Astrocyte (in vitro differentiated cells and primary cell): Measurements from ENCODE around the gene VPS35. TPM values are rescaled to one million over a fixed set of nuclear protein-coding genes. Genes with fewer than 3 reads are reported as not detected.

ENCODE experiments used
- DNase-seq: peaks from one replicate; pipeline ENCODE4 v3.0.0-alpha.2; 2010; ENCODE audit warnings: low read depth
- FAIRE-seq: peaks from 2 replicates; lab custom pipeline; 2011; peaks lifted over from hg19 to GRCh38; lab: Jason Lieb, UNC
- H2AFZ ChIP-seq: 2 replicates; pipeline ENCODE4 v1.6.0; 2012; ENCODE audit warnings: low read depth, low read length, inconsistent platforms
- H3K27ac ChIP-seq: 2 replicates; pipeline ENCODE4 v1.5.1; 2011; ENCODE audit warnings: low read depth, low read length, inconsistent platforms
- H3K27me3 ChIP-seq: 2 replicates; pipeline ENCODE4 v1.6.0; 2011; ENCODE audit warnings: low read length, inconsistent platforms; ENCODE audit not compliant: insufficient read depth
- H3K36me3 ChIP-seq: 2 replicates; pipeline ENCODE4 v1.5.1; 2011; ENCODE audit warnings: low read length, inconsistent platforms; ENCODE audit not compliant: insufficient read depth
- H3K4me1 ChIP-seq: 2 replicates; pipeline ENCODE4 v1.5.1; 2011; ENCODE audit warnings: low read length, inconsistent platforms; ENCODE audit not compliant: insufficient read depth
- H3K4me2 ChIP-seq: 2 replicates; pipeline ENCODE4 v1.6.0; 2012; ENCODE audit warnings: low read length, inconsistent platforms
- H3K4me3 ChIP-seq: 2 replicates; pipeline ENCODE4 v1.5.1; 2011; ENCODE audit warnings: low read depth, mild to moderate bottlenecking, low read length, inconsistent platforms; ENCODE audit not compliant: insufficient read depth
- H3K79me2 ChIP-seq: 2 replicates; pipeline ENCODE4 v1.6.0; 2012; ENCODE audit warnings: mild to moderate bottlenecking, low read length, inconsistent platforms; ENCODE audit not compliant: insufficient read depth
- H3K9ac ChIP-seq: 2 replicates; pipeline ENCODE4 v1.6.0; 2012; ENCODE audit warnings: mild to moderate bottlenecking, low read length, inconsistent platforms
- H3K9me3 ChIP-seq: 2 replicates; pipeline ENCODE4 v1.5.1; 2012; ENCODE audit warnings: low read depth, mild to moderate bottlenecking, low read length, inconsistent platforms; ENCODE audit not compliant: insufficient read depth
- H4K20me1 ChIP-seq: 2 replicates; pipeline ENCODE4 v1.6.0; 2012; ENCODE audit warnings: low read length, inconsistent platforms; ENCODE audit not compliant: insufficient read depth
- H3K27ac Mint-ChIP-seq: one replicate; pipeline ENCODE4 v1.8.0; 2021; ENCODE audit warnings: mild to moderate bottlenecking, mixed read lengths; ENCODE audit not compliant: unreplicated experiment
- H3K27me3 Mint-ChIP-seq: one replicate; pipeline ENCODE4 v1.8.0; 2021; ENCODE audit warnings: low read depth, mixed read lengths; ENCODE audit not compliant: unreplicated experiment
- H3K36me3 Mint-ChIP-seq: one replicate; pipeline ENCODE4 v1.8.0; 2021; ENCODE audit warnings: low read depth, mixed read lengths; ENCODE audit not compliant: unreplicated experiment
- H3K4me1 Mint-ChIP-seq: one replicate; pipeline ENCODE4 v1.8.0; 2021; ENCODE audit warnings: low read depth, mixed read lengths; ENCODE audit not compliant: unreplicated experiment
- H3K4me3 Mint-ChIP-seq: one replicate; pipeline ENCODE4 v1.8.0; 2021; ENCODE audit warnings: mild to moderate bottlenecking, moderate library complexity, mixed read lengths; ENCODE audit not compliant: unreplicated experiment
- H3K9me3 Mint-ChIP-seq: one replicate; pipeline ENCODE4 v1.8.0; 2021; ENCODE audit warnings: mild to moderate bottlenecking, mixed read lengths; ENCODE audit not compliant: unreplicated experiment
- EZH2 ChIP-seq: IDR thresholded peaks from 2 replicates; pipeline ENCODE4 v1.6.1; 2012; ENCODE audit warnings: mild to moderate bottlenecking, low read length, inconsistent platforms; ENCODE audit not compliant: insufficient read depth
- total RNA-seq: library from RNA; stranded (reverse); gene quantifications from 2 replicates; pipeline ENCODE4 v1.2.1, GENCODE V29; 2021
- TF ChIP-seq, protein P1 (sequence below): IDR thresholded peaks from 2 replicates; pipeline ENCODE4 v1.5.1; 2011; ENCODE audit warnings: low read depth, mild to moderate bottlenecking, inconsistent platforms, low read length, moderate library complexity; ENCODE audit not compliant: insufficient read depth

VPS35 gene
- total RNA-seq, 1 donor from 2014 or later: 135 TPM

DNA sequence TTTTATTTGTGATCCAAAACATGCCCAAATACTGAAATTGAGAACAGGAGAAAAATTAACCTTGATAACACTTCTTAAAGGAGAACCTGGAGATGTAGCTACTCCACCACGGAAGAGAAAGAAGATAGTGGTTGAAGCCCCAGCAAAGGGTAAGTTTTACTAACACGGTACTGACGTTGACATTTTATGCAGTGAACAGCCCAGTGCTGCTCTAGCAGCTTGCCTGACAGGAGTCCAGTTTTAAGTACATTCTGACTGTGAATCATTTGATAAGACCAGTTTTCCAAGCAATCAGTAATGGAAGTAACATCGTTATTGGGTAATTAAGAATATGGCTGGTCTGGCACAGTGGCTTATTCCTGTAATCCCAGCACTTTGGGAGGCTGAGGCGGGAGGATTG lies 7.0 kb upstream of the VPS35 start:
- Histone ChIP-seq H3K79me2 (peaks cover 19% of the 10 kb centered on the region), H2AFZ (no peak overlapping the region), H3K27me3 (no peaks in the 10 kb centered on the region), H3K4me2 (no peak overlapping the region), H3K4me1 (peaks cover 7% of the 10 kb centered on the region), H3K36me3 (peaks cover 16% of the 10 kb centered on the region), H3K4me3 (no peak overlapping the region), H4K20me1 (peaks cover 8% of the 10 kb centered on the region), H3K27ac (no peak overlapping the region), H3K9ac (no peak overlapping the region), H3K9me3 (no peaks in the 10 kb centered on the region)
- Mint-ChIP-seq H3K27ac (no peak overlapping the region), H3K9me3 (no peaks in the 10 kb centered on the region), H3K4me1 (peaks cover 8% of the 10 kb centered on the region), H3K4me3 (no peak overlapping the region), H3K36me3 (no peaks in the 10 kb centered on the region), H3K27me3 (no peaks in the 10 kb centered on the region)
- TF ChIP-seq, protein P1, sequence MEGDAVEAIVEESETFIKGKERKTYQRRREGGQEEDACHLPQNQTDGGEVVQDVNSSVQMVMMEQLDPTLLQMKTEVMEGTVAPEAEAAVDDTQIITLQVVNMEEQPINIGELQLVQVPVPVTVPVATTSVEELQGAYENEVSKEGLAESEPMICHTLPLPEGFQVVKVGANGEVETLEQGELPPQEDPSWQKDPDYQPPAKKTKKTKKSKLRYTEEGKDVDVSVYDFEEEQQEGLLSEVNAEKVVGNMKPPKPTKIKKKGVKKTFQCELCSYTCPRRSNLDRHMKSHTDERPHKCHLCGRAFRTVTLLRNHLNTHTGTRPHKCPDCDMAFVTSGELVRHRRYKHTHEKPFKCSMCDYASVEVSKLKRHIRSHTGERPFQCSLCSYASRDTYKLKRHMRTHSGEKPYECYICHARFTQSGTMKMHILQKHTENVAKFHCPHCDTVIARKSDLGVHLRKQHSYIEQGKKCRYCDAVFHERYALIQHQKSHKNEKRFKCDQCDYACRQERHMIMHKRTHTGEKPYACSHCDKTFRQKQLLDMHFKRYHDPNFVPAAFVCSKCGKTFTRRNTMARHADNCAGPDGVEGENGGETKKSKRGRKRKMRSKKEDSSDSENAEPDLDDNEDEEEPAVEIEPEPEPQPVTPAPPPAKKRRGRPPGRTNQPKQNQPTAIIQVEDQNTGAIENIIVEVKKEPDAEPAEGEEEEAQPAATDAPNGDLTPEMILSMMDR: no peak
- TF ChIP-seq EZH2: no peak
- no peak for FAIRE-seq
- DNase-seq: no peak

DNA sequence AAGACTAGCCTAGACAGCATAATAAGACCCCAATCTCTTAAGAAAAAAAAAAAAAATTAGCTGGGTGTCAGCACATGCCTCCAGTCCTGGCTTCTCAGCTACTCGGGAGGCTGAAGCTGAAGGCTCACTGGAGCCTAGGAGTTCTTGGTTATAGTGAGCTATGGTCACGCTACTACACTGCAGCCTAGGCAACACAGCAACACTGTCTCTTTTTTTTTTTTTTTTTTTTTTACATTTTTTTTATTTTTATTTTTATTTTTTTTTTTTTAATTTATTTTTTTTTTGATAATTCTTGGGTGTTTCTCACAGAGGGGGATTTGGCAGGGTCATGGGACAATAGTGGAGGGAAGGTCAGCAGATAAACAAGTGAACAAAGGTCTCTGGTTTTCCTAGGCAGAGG lies 4.6 kb upstream of the VPS35 start:
- peaks cover 16% of the 10 kb centered on the region for H3K36me3 ChIP-seq
- H2AFZ ChIP-seq: no peak overlapping the region
- no peak overlapping the region for H3K4me2 ChIP-seq
- no peak for FAIRE-seq
- no peak overlapping the region for H3K9ac ChIP-seq
- peaks cover 15% of the 10 kb centered on the region for H3K4me1 ChIP-seq
- Mint-ChIP-seq H3K36me3 (no peaks in the 10 kb centered on the region), H3K4me1 (peaks cover 12% of the 10 kb centered on the region), H3K4me3 (no peak overlapping the region), H3K27me3 (no peaks in the 10 kb centered on the region), H3K27ac (no peak overlapping the region), H3K9me3 (no peaks in the 10 kb centered on the region)
- DNase-seq: no peak
- H3K79me2 ChIP-seq: peaks cover 34% of the 10 kb centered on the region
- H3K4me3 ChIP-seq: no peak overlapping the region
- H4K20me1 ChIP-seq: peaks cover 18% of the 10 kb centered on the region
- H3K9me3 ChIP-seq: no peaks in the 10 kb centered on the region
- H3K27me3 ChIP-seq: no peaks in the 10 kb centered on the region
- no peak overlapping the region for H3K27ac ChIP-seq
- TF ChIP-seq EZH2: no peak
- TF ChIP-seq, protein P1: no peak

DNA sequence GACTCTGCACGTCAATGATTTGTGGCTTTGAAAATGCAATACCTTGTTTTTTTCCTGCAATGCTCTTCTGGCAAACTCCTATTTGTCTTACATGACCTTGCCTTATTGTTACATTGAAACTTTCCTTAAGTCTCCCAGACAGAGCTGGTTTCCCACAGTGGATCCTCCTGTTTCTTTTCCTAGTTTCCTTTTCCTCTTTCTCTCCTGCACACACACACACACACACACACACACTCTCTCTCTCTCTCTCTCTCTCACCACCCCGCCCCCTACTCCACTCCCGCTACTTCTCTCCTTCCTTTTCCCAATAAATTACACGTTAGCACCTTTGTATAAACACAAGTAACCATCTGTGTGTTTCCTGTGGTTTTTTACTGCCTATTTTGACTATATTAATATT lies 2.7 kb upstream of the VPS35 start:
- peaks cover 17% of the 10 kb centered on the region for H3K4me1 ChIP-seq
- H3K27ac Mint-ChIP-seq: peak overlapping the region; percentile 6
- H3K9ac ChIP-seq: peak overlapping the region; percentile 99
- peaks cover 13% of the 10 kb centered on the region for H3K36me3 ChIP-seq
- no peak overlapping the region for H2AFZ ChIP-seq
- H3K4me3 ChIP-seq: no peak overlapping the region
- H4K20me1 ChIP-seq: peaks cover 37% of the 10 kb centered on the region
- H3K4me2 ChIP-seq: peak overlapping the region; percentile 96
- no peak overlapping the region for H3K4me3 Mint-ChIP-seq
- H3K27me3 ChIP-seq: no peaks in the 10 kb centered on the region
- no peaks in the 10 kb centered on the region for H3K27me3 Mint-ChIP-seq
- no peaks in the 10 kb centered on the region for H3K9me3 Mint-ChIP-seq
- no peaks in the 10 kb centered on the region for H3K36me3 Mint-ChIP-seq
- H3K4me1 Mint-ChIP-seq: peaks cover 18% of the 10 kb centered on the region
- H3K79me2 ChIP-seq: peaks cover 52% of the 10 kb centered on the region
- TF ChIP-seq, protein P1: no peak
- TF ChIP-seq EZH2: no peak
- DNase-seq (no peak), FAIRE-seq (no peak)
- no peak overlapping the region for H3K27ac ChIP-seq
- no peaks in the 10 kb centered on the region for H3K9me3 ChIP-seq
